ENCODE data around the gene TXNDC11.

- TF ChIP-seq CTCF (conservative IDR thresholded peaks at IDR 0.05 in 1 of 2, IDR thresholded peaks at IDR 0.05 in 1 of 2; ENCODE audit: extremely low read depth in 1 of 2, insufficient read depth in 1 of 2, low read depth in 1 of 2, low read length in 2 of 2) (no peak), EZH2 (IDR thresholded peaks at IDR 0.05; ENCODE audit: borderline replicate concordance, low read length) (no peak)
Observed at GRCh38 chr16:11639925-11640899, 102.4 kb downstream of the TXNDC11 start.
